B cell (primary cell): ENCODE measurements around the gene PCDHA1.

Source experiments
- EZH2 ChIP-seq: IDR thresholded peaks from 2 replicates; pipeline ENCODE4 v1.6.1; 2012; ENCODE audit warnings: borderline replicate concordance, low read depth, mild to moderate bottlenecking, moderate library complexity, low read length; ENCODE audit not compliant: insufficient read depth, poor library complexity, severe bottlenecking
- TF ChIP-seq, protein P1 (sequence below): fragments of 200-600 bp; IDR thresholded peaks from one replicate; pipeline ENCODE4 v1.8.0; 2022; ENCODE audit warnings: antibody characterized with exemption, mild to moderate bottlenecking

DNA sequence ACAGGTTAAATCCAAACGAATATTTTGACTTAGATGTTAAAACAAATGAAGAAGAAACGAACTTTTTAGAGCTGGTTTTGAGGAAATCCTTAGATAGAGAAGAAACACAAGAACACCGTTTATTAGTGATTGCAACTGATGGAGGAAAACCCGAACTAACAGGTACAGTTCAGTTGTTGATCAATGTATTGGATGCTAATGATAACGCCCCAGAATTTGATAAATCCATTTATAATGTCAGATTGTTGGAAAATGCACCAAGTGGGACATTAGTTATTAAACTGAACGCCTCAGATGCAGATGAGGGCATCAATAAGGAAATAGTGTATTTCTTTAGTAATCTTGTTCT lies 36.3 kb downstream of the PCDHA1 start:
- TF ChIP-seq, protein P1, sequence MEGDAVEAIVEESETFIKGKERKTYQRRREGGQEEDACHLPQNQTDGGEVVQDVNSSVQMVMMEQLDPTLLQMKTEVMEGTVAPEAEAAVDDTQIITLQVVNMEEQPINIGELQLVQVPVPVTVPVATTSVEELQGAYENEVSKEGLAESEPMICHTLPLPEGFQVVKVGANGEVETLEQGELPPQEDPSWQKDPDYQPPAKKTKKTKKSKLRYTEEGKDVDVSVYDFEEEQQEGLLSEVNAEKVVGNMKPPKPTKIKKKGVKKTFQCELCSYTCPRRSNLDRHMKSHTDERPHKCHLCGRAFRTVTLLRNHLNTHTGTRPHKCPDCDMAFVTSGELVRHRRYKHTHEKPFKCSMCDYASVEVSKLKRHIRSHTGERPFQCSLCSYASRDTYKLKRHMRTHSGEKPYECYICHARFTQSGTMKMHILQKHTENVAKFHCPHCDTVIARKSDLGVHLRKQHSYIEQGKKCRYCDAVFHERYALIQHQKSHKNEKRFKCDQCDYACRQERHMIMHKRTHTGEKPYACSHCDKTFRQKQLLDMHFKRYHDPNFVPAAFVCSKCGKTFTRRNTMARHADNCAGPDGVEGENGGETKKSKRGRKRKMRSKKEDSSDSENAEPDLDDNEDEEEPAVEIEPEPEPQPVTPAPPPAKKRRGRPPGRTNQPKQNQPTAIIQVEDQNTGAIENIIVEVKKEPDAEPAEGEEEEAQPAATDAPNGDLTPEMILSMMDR, result no peak
- no peak for TF ChIP-seq EZH2
